WERI-Rb-1 (cell line): ENCODE results near the gene SCAF1.
A peak's percentile ranks its signal among the peaks of the same experiment; 100 is the strongest.

Experiments used
- DNase-seq: peaks from one replicate; pipeline ENCODE4 v3.0.0-alpha.2; 2020
- H3K27ac ChIP-seq: fragments of 250-450 bp; sonication (Bioruptor Pico); 2 replicates; pipeline ENCODE4 v1.5.1; 2020; ENCODE audit warnings: mild to moderate bottlenecking, moderate library complexity
- H3K27me3 ChIP-seq: fragments of 250-450 bp; sonication (Bioruptor Pico); 2 replicates; pipeline ENCODE4 v1.5.1; 2021; ENCODE audit warnings: mild to moderate bottlenecking, low read depth, moderate library complexity; ENCODE audit not compliant: insufficient read depth, severe bottlenecking
- H3K36me3 ChIP-seq: fragments of 250-450 bp; sonication (Bioruptor Pico); 2 replicates; pipeline ENCODE4 v1.5.1; 2020; ENCODE audit warnings: mild to moderate bottlenecking, moderate library complexity
- H3K4me3 ChIP-seq: 2 replicates; pipeline ENCODE4 v1.5.1; 2011; ENCODE audit warnings: low read depth, mild to moderate bottlenecking, control low read depth, low read length
- H3K9me3 ChIP-seq: fragments of 250-450 bp; sonication (Bioruptor Pico); 2 replicates; pipeline ENCODE4 v1.5.1; 2021; ENCODE audit warnings: mild to moderate bottlenecking, moderate library complexity; ENCODE audit not compliant: severe bottlenecking
- CTCF ChIP-seq: IDR thresholded peaks from 2 replicates; pipeline ENCODE4 v1.5.1; 2011; ENCODE audit warnings: low read depth, mild to moderate bottlenecking, control low read depth, inconsistent platforms, low read length

SCAF1 gene

DNA sequence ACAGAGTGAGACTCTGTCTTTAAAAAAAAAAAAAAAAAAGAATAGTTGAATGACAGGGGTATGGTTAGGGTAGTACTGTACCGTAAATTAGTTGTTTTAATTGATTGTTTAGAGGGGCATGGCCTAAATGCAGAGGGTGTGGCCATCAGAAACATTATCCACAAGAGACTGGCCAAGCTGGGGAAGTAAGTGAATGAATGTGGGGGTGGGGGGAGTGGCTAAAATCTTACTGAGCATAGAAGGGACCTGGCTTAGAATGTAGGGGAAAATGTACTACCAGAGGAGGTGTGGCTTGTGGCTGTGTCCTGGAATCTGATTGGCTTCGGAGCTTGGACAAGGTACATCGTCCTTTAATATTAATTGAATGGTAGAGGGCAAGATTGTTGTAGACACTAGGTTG is 27.5 kb downstream of the SCAF1 start:
- no peaks in the 10 kb centered on the region for H3K36me3 ChIP-seq
- no peak overlapping the region for H3K4me3 ChIP-seq
- DNase-seq, result no peak
- H3K9me3 ChIP-seq, result no peaks in the 10 kb centered on the region
- TF ChIP-seq CTCF, result no peak
- H3K27me3 ChIP-seq, result no peaks in the 10 kb centered on the region
- no peak overlapping the region for H3K27ac ChIP-seq

- Histone ChIP-seq H3K27ac (peak overlapping the region; percentile 82), H3K4me3 (peak overlapping the region; percentile 36), H3K27me3 (no peaks in the 10 kb centered on the region), H3K9me3 (no peaks in the 10 kb centered on the region), H3K36me3 (peaks cover 3% of the 10 kb centered on the region)
- TF ChIP-seq CTCF, result peak; percentile 89
- peak; percentile 90 for DNase-seq
Measured at GRCh38 chr19:49672131-49672919, 30.3 kb downstream of the SCAF1 start.

- Histone ChIP-seq H3K4me3 (peak overlapping the region; percentile 46), H3K9me3 (no peaks in the 10 kb centered on the region), H3K27me3 (no peaks in the 10 kb centered on the region), H3K36me3 (peaks cover 20% of the 10 kb centered on the region), H3K27ac (peak overlapping the region; percentile 99)
- TF ChIP-seq CTCF, result no peak
- no peak for DNase-seq
Measured at GRCh38 chr19:49676136-49676783, 34.3 kb downstream of the SCAF1 start.

GRCh38 chr19:49676784-49677230 is 34.8 kb downstream of the SCAF1 start:
- H3K27me3 ChIP-seq, result no peaks in the 10 kb centered on the region
- peaks cover 25% of the 10 kb centered on the region for H3K36me3 ChIP-seq
- peak; percentile 99 for DNase-seq
- peak overlapping the region; percentile 99 for H3K27ac ChIP-seq
- no peaks in the 10 kb centered on the region for H3K9me3 ChIP-seq
- TF ChIP-seq CTCF, result no peak
- H3K4me3 ChIP-seq, result peak overlapping the region; percentile 99

DNA sequence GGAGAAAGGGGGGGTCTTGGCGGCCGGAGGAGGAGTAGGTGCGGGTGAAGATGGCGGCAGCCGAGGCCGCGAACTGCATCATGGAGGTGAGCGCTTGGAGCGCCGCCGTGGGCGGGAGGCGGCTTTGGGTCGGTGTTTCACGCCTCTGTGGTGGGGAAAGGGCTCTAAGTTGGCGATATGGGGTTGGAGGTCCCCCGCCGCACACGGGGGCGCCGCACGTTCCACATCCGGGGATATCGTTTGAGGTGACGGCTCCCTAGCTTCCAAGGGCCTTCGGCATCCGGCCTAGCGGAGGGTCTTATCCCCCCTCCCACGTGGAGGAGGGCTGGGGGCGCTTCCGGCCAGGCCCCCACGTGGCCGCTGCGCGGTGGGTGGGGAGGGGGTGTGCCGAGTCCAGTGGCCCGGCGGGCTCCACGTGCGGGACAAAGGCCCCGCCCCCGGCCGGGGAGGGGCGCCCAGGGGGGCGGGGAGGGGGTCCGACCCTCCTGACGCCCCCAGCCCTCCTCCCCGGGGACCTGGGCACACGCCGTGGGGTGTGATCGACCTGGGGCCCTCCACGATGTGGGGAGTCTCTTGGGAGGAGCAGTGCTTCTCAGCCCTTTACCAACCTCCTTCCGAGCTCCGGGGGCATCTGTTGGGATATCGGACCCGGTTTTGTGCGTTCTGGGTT is 35.4 kb downstream of the SCAF1 start, which contains the start of gene PRMT1:
Gene PRMT1, plus strand, starts transcription at position 41 of the 670 bp plus-strand sequence. Its CDS starts 10 bp downstream, at position 51.
- no peaks in the 10 kb centered on the region for H3K9me3 ChIP-seq
- H3K27me3 ChIP-seq, result no peaks in the 10 kb centered on the region
- peak within 1 kb of the TSS; percentile 99 for H3K27ac ChIP-seq
- DNase-seq, result peak; percentile 58
- peaks cover 31% of the 10 kb centered on the region for H3K36me3 ChIP-seq
- H3K4me3 ChIP-seq, result peak within 1 kb of the TSS; percentile 99
- no peak for TF ChIP-seq CTCF
